Measurements from ENCODE around the gene NPW. TPM values are rescaled to one million over a fixed set of nuclear protein-coding genes. Genes with fewer than 3 reads are reported as not detected.

Gene NPW
- total and polyA plus RNA-seq, 2 of the 8 experiments (the other 6 are each of a cell fraction or from before 2014, with no cell fraction given): 4.0 to 10.3 TPM

GRCh38 chr16:1974157-1975070 lies 45.2 kb upstream of the NPW start:
- peaks cover 12% of the 10 kb centered on the region for H3K23me2 ChIP-seq (ENCODE audit: low read depth, low read length)
- TF ChIP-seq GTF2F1 (IDR thresholded peaks at IDR 0.05; ENCODE audit: borderline replicate concordance, low read depth, low read length) (no peak), SAP30 (IDR thresholded peaks at IDR 0.05; ENCODE audit: insufficient read depth, insufficient replicate concordance, low read length) (no peak), SIRT6 (IDR thresholded peaks at IDR 0.05; ENCODE audit: low read length) (no peak)
- H3K23ac ChIP-seq (ENCODE audit: insufficient read length): no peak overlapping the region
- WGBS, 2 experiments (ENCODE audit: extremely low coverage in 1 of 2, insufficient coverage in 1 of 2, insufficient read length in 1 of 2, insufficient replicate concordance in 2 of 2, low coverage in 1 of 2, low lambda C conversion rate in 2 of 2, missing lambda C conversion rate in 1 of 2): 92% methylated on average over 34 of the region's 42 CpGs; no CpG with 5 or more reads in 1 of the 2 experiments
- H3K18ac ChIP-seq (ENCODE audit: extremely low read depth, low read length): no peak overlapping the region
- H3K56ac ChIP-seq (replicated peaks; ENCODE audit: insufficient read length, low read depth, low read length): no peak overlapping the region
- H3K27ac ChIP-seq (ENCODE audit: low read depth, low read length): no peak overlapping the region
- ChIA-PET POLR2A (ENCODE audit: partially characterized antibody) (interaction anchor here (1.1 to 28.2 kb wide), 5 partner anchors 8 to 32 kb away, joined by 3 to 736 read pairs (median 5); partner anchors contain the start of genes GFER, MSRB1, NDUFB10 and RNF151), CTCF (ENCODE audit: partially characterized antibody) (interaction anchor here (1.3 kb wide), 1 partner anchor 30 kb away, joined by 3 read pairs; no protein-coding TSS in a partner anchor)
- H2BK15ac ChIP-seq (ENCODE audit: low read length): no peak overlapping the region
- no peak overlapping the region for H2BK120ac ChIP-seq (replicated peaks; ENCODE audit: low read depth, low read length)
- no peak overlapping the region for H2BK12ac ChIP-seq (ENCODE audit: low read depth, low read length)
- no peak overlapping the region for H2BK20ac ChIP-seq (ENCODE audit: low read length)
- H3K4me1 ChIP-seq (replicated peaks in 1 of 4; ENCODE audit: control insufficient read depth in 3 of 4, insufficient read depth in 4 of 4, low read length in 3 of 4): peaks cover 0 to 12% (median 8%) of the 10 kb centered on the region in 4 experiments; a peak in 5 of 7 replicates
- H4K8ac ChIP-seq (ENCODE audit: extremely low read depth, insufficient read depth, low read length): peak overlapping the region; percentile 35; the same call in 1 of the 2 replicates
- no peak overlapping the region for H2AFZ ChIP-seq (ENCODE audit: low read length)
- no peak overlapping the region for H2AK5ac ChIP-seq (ENCODE audit: low read depth, low read length)
- H3K14ac ChIP-seq (ENCODE audit: insufficient read length): no peak overlapping the region
- H3K4me3 ChIP-seq (ENCODE audit: extremely low read depth in 1 of 4, insufficient read depth in 2 of 4, low read depth in 3 of 4, low read length in 4 of 4): no peak overlapping the region
- peaks cover 0 to 2% (median 1%) of the 10 kb centered on the region in 4 experiments; a peak in 5 of 7 replicates for H3K27me3 ChIP-seq (replicated peaks in 1 of 4; ENCODE audit: control insufficient read depth in 3 of 4, extremely low read depth in 1 of 4, insufficient read depth in 3 of 4, low read length in 3 of 4)
- no peaks in the 10 kb centered on the region for H3K9me3 ChIP-seq (ENCODE audit: insufficient read depth in 2 of 2, low read depth in 1 of 2, low read length in 1 of 2)
- no peak for DNase-seq (ENCODE audit: low read depth in 1 of 2, low spot score in 2 of 2)
- no peak for FAIRE-seq
- no peak overlapping the region for H3K9ac ChIP-seq (replicated peaks in 1 of 4; ENCODE audit: extremely low read depth in 1 of 4, low read depth in 3 of 4, low read length in 3 of 4)
- H4K91ac ChIP-seq (replicated peaks; ENCODE audit: insufficient read length, low read length): no peak overlapping the region
- no peak overlapping the region for H4K5ac ChIP-seq (ENCODE audit: insufficient read length, low read depth, low read length)
- no peak overlapping the region for H2BK5ac ChIP-seq (ENCODE audit: low read depth, low read length)
- peaks cover 2 to 24% of the 10 kb centered on the region in 2 experiments for H4K20me1 ChIP-seq (replicated peaks in 1 of 2; ENCODE audit: control insufficient read depth in 1 of 2, insufficient read depth in 2 of 2, low read length in 2 of 2)
- no peak overlapping the region for H3K4ac ChIP-seq (replicated peaks; ENCODE audit: insufficient read length, low read depth, low read length)
- H3K4me2 ChIP-seq (ENCODE audit: insufficient read depth in 1 of 2, low read depth in 2 of 2, low read length in 2 of 2): no peak overlapping the region
- peaks cover 12% of the 10 kb centered on the region; the same call in 1 of the 2 replicates for H3K79me1 ChIP-seq (ENCODE audit: low read depth, low read length)
- peaks cover 11 to 33% (median 22%) of the 10 kb centered on the region in 4 experiments; a peak in 7 of 8 replicates for H3K36me3 ChIP-seq (ENCODE audit: control insufficient read depth in 2 of 4, insufficient read depth in 4 of 4, low read length in 3 of 4)
- peaks cover 3 to 16% of the 10 kb centered on the region in 2 experiments; a peak in 2 of 4 replicates for H3K79me2 ChIP-seq (ENCODE audit: control insufficient read depth in 1 of 2, insufficient read depth in 2 of 2, low read length in 2 of 2)
